Measurements from ENCODE around the gene KLF1.
"Not testable (repeated sequence)": the region's sequence is repeated elsewhere in the genome, so short reads cannot be mapped to it uniquely, and the experiment has no call there.

KLF1 gene

GRCh38 chr19:12924621-12925310, 37.8 kb upstream of the KLF1 start:
- DNase-seq (ENCODE audit: low read depth), result no peak
- no peak overlapping the region for H3K4me3 ChIP-seq (ENCODE audit: low read depth, low read length)
- TF ChIP-seq CTCF (conservative IDR thresholded peaks at IDR 0.05; ENCODE audit: low read depth, low read length), result no peak

- TF ChIP-seq CTCF (conservative IDR thresholded peaks at IDR 0.05; ENCODE audit: low read depth, low read length), result no peak
- no peak for DNase-seq (ENCODE audit: low read depth)
- H3K4me3 ChIP-seq (ENCODE audit: low read depth, low read length), result no peak overlapping the region
Observed at GRCh38 chr19:12922959-12923358, 36.0 kb upstream of the KLF1 start.

- TF ChIP-seq CTCF (conservative IDR thresholded peaks at IDR 0.05; ENCODE audit: low read depth, low read length), result no peak
- DNase-seq (ENCODE audit: low read depth), result no peak
- H3K4me3 ChIP-seq (ENCODE audit: low read depth, low read length), result no peak overlapping the region
Observed at GRCh38 chr19:12921047-12921446, 34.0 kb upstream of the KLF1 start.

GRCh38 chr19:12918253-12918652, 31.3 kb upstream of the KLF1 start:
- no peak overlapping the region for H3K4me3 ChIP-seq (ENCODE audit: low read depth, low read length)
- no peak for TF ChIP-seq CTCF (conservative IDR thresholded peaks at IDR 0.05; ENCODE audit: low read depth, low read length)
- no peak for DNase-seq (ENCODE audit: low read depth)

- H3K4me3 ChIP-seq (ENCODE audit: low read depth, low read length); DNase-seq (ENCODE audit: low read depth): not testable (repeated sequence)
Observed at GRCh38 chr19:12915860-12916259, 28.9 kb upstream of the KLF1 start.

- DNase-seq (ENCODE audit: low read depth), result peak; percentile 54
- no peak for TF ChIP-seq CTCF (conservative IDR thresholded peaks at IDR 0.05; ENCODE audit: low read depth, low read length)
- H3K4me3 ChIP-seq (ENCODE audit: low read depth, low read length), result no peak overlapping the region
Observed at GRCh38 chr19:12913851-12914690, 27.1 kb upstream of the KLF1 start.

GRCh38 chr19:12913011-12913561, 26.1 kb upstream of the KLF1 start:
- no peak for TF ChIP-seq CTCF (conservative IDR thresholded peaks at IDR 0.05; ENCODE audit: low read depth, low read length)
- peak; percentile 75 for DNase-seq (ENCODE audit: low read depth)
- peak overlapping the region; percentile 41 for H3K4me3 ChIP-seq (ENCODE audit: low read depth, low read length)
